GM23338 (cell line): ENCODE measurements around the gene ALX1. TPM values are rescaled to one million over a fixed set of nuclear protein-coding genes. Genes with fewer than 3 reads are reported as not detected.

Source experiments
- ATAC-seq: fragments of 200-7000 bp; cut with Tn5 transposase; 3 replicates; pipeline ENCODE4 v1.9.1; 2020
- DNase-seq: peaks from one replicate; pipeline ENCODE4 v3.0.0-alpha.2; 2015; ENCODE audit warnings: low spot score
- H2AFZ ChIP-seq: fragments of 200-600 bp; sonication (generic); 2 replicates; pipeline ENCODE4 v1.8.0; 2016; ENCODE audit warnings: antibody characterized with exemption, mild to moderate bottlenecking, moderate library complexity
- H3F3A ChIP-seq: fragments of 200-600 bp; sonication (generic); replicated peaks from 2 replicates; pipeline ENCODE4 v1.8.0; 2017; ENCODE audit warnings: antibody characterized with exemption, mixed run types, low read depth
- H3K27ac ChIP-seq: fragments of 200-600 bp; sonication (generic); 2 replicates; pipeline ENCODE4 v1.6.1; 2016; ENCODE audit warnings: low read depth
- H3K27me3 ChIP-seq: fragments of 200-600 bp; sonication (generic); 2 replicates; pipeline ENCODE4 v1.8.0; 2016; ENCODE audit warnings: mild to moderate bottlenecking, mixed run types, moderate library complexity; ENCODE audit not compliant: insufficient read depth
- H3K36me3 ChIP-seq: fragments of 200-600 bp; sonication (generic); 2 replicates; pipeline ENCODE4 v1.8.0; 2016; ENCODE audit warnings: mild to moderate bottlenecking; ENCODE audit not compliant: insufficient read depth
- H3K4me1 ChIP-seq: fragments of 200-600 bp; sonication (generic); 2 replicates; pipeline ENCODE4 v1.8.0; 2016; ENCODE audit warnings: mild to moderate bottlenecking, moderate library complexity; ENCODE audit not compliant: insufficient read depth
- H3K4me2 ChIP-seq: fragments of 200-600 bp; sonication (generic); 2 replicates; pipeline ENCODE4 v1.7.1; 2017; ENCODE audit warnings: mixed run types
- H3K4me3 ChIP-seq: fragments of 200-600 bp; sonication (generic); 2 replicates; pipeline ENCODE4 v1.6.1; 2016; ENCODE audit warnings: mixed run types
- H3K79me2 ChIP-seq: fragments of 200-600 bp; sonication (generic); replicated peaks from 2 replicates; pipeline ENCODE4 v1.8.0; 2017; ENCODE audit warnings: mild to moderate bottlenecking; ENCODE audit not compliant: insufficient read depth
- H3K9me2 ChIP-seq: fragments of 200-600 bp; sonication (generic); 2 replicates; pipeline ENCODE4 v1.8.0; 2017; ENCODE audit not compliant: insufficient read depth
- H4K20me1 ChIP-seq: fragments of 200-600 bp; sonication (generic); replicated peaks from 2 replicates; pipeline ENCODE4 v1.8.0; 2017; ENCODE audit warnings: mild to moderate bottlenecking; ENCODE audit not compliant: insufficient read depth
- H3K27ac Mint-ChIP-seq: 2 replicates; pipeline ENCODE4 v1.8.0; 2020; ENCODE audit warnings: inconsistent platforms, mild to moderate bottlenecking, moderate library complexity, mixed read lengths
- H3K27me3 Mint-ChIP-seq: 3 replicates; pipeline ENCODE4 v1.8.0; 2022; ENCODE audit warnings: low read depth, mild to moderate bottlenecking, moderate library complexity, mixed read lengths, inconsistent platforms; ENCODE audit not compliant: insufficient read depth, poor library complexity
- H3K36me3 Mint-ChIP-seq: 3 replicates; pipeline ENCODE4 v1.8.0; 2021; ENCODE audit warnings: low read depth, mild to moderate bottlenecking, inconsistent platforms, moderate library complexity, mixed read lengths
- H3K4me1 Mint-ChIP-seq: 3 replicates; pipeline ENCODE4 v1.8.0; 2020; ENCODE audit warnings: mild to moderate bottlenecking, inconsistent platforms, mixed read lengths
- H3K4me3 Mint-ChIP-seq: 3 replicates; pipeline ENCODE4 v1.8.0; 2021; ENCODE audit warnings: moderate library complexity, mild to moderate bottlenecking, inconsistent platforms, mixed read lengths
- H3K9me3 Mint-ChIP-seq: 3 replicates; pipeline ENCODE4 v1.8.0; 2020; ENCODE audit warnings: moderate library complexity, mild to moderate bottlenecking, inconsistent platforms, mixed read lengths
- ETS1 ChIP-seq: IDR thresholded peaks from 2 replicates; pipeline ENCODE4 v1.6.1; 2016; ENCODE audit warnings: antibody characterized with exemption
- EZH2 ChIP-seq: fragments of 200-600 bp; sonication (generic); IDR thresholded peaks from one replicate; pipeline ENCODE4 v1.8.0; 2017; ENCODE audit warnings: antibody characterized with exemption, mild to moderate bottlenecking, low read depth; ENCODE audit not compliant: unreplicated experiment
- EZH2phosphoT487 ChIP-seq: fragments of 200-600 bp; sonication (generic); IDR thresholded peaks from one replicate; pipeline ENCODE4 v1.8.1; 2018; ENCODE audit warnings: antibody characterized with exemption; ENCODE audit not compliant: unreplicated experiment
- REST ChIP-seq: IDR thresholded peaks from one replicate; pipeline ENCODE4 v1.6.1; 2018; ENCODE audit warnings: antibody characterized with exemption; ENCODE audit not compliant: unreplicated experiment
- polyA plus RNA-seq: library from polyadenylated mRNA; unstranded; fragments of >200 nt; fragmentation: Nextera tagmentation; extraction: Ambion mirVana; gene quantifications from 2 replicates; pipeline ENCODE4 v1.2.1, GENCODE V29; 2016
- total RNA-seq: library from RNA; depleted of rRNA; stranded (reverse); fragments of >200 nt; shearing (Covaris generic); gene quantifications from 2 replicates; pipeline ENCODE4 v1.2.3, GENCODE V29; 2014; rRNA removed

Gene ALX1
- total and polyA plus RNA-seq, 2 experiments from 2014 or later: 0.49 to 1.1 TPM

GRCh38 chr12:85350356-85350755 lies 70.3 kb downstream of the ALX1 start:
- no peaks in the 10 kb centered on the region for H3K79me2 ChIP-seq
- H3K27ac ChIP-seq: no peak overlapping the region
- Mint-ChIP-seq H3K4me3 (no peak overlapping the region), H3K27ac (no peak overlapping the region), H3K36me3 (no peaks in the 10 kb centered on the region), H3K9me3 (no peaks in the 10 kb centered on the region), H3K4me1 (peaks cover 4% of the 10 kb centered on the region), H3K27me3 (no peaks in the 10 kb centered on the region)
- H4K20me1 ChIP-seq: no peaks in the 10 kb centered on the region
- H3K4me1 ChIP-seq: no peaks in the 10 kb centered on the region
- DNase-seq: no peak
- TF ChIP-seq EZH2phosphoT487 (no peak), REST (no peak), EZH2 (no peak), ETS1 (no peak)
- no peak for ATAC-seq
- H3F3A ChIP-seq: no peaks in the 10 kb centered on the region
- no peaks in the 10 kb centered on the region for H3K9me2 ChIP-seq
- H3K4me2 ChIP-seq: no peak overlapping the region
- H3K4me3 ChIP-seq: no peak overlapping the region
- H3K27me3 ChIP-seq: no peaks in the 10 kb centered on the region
- H3K36me3 ChIP-seq: no peaks in the 10 kb centered on the region
- H2AFZ ChIP-seq: no peak overlapping the region

Other genes starting within 250 kb of the ALX1 start
- 0.50 and 0.80 TPM in 2 replicates for gene TSPAN19, start 243.9 kb upstream of the ALX1 start, total RNA-seq
- 0.44 and 0.45 TPM in 2 replicates for gene TSPAN19, start 243.9 kb upstream of the ALX1 start, polyA plus RNA-seq
- 0.47 and 1.4 TPM in 2 replicates for gene LRRIQ1, start 243.9 kb upstream of the ALX1 start, total RNA-seq
- gene LRRIQ1, start 243.9 kb upstream of the ALX1 start, polyA plus RNA-seq: 3.2 and 4.0 TPM in 2 replicates